Measurements from ENCODE around the gene CHRNE.
"Not testable (repeated sequence)": the region's sequence is repeated elsewhere in the genome, so short reads cannot be mapped to it uniquely, and the experiment has no call there.

CHRNE gene

DNA sequence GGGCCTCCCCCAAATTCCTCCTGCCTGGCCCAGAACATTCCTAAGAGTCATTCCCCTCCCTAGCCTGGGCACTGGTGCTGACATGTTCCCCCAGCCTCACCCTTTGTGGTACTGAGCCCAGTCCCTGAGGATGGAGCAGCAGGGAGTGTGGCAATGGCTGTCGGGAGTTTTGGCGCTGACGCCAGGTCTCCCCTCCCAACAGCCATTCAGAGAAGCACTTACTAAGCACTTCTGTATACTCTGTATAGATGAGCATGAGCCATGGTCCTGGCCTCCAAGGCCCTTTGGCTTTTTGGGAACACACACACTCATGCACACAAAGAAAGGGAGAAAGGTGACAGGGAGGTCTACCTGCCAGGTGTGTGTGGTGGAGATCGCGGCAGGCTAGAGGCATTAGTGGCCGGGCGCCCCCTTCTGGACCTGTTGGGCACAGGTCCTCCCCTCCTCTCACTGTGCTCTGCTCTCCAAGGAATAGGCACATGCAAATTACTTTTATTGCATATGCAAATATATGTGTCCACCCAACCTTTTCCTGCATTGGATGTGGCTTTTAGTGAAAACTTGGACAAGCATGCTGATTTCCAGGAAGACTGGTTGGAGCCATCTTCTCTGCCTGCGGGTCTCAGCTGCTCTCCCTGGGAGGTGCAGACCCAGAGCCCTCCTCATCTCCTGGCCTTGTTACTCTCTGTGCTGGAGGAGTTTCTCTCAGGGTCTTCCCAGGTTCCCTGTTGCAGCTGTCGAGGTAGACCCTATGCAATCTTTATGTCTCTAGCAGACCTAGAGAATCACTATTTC, 20.9 kb downstream of the CHRNE start:
- DNase-seq: peak; percentile 68

DNA sequence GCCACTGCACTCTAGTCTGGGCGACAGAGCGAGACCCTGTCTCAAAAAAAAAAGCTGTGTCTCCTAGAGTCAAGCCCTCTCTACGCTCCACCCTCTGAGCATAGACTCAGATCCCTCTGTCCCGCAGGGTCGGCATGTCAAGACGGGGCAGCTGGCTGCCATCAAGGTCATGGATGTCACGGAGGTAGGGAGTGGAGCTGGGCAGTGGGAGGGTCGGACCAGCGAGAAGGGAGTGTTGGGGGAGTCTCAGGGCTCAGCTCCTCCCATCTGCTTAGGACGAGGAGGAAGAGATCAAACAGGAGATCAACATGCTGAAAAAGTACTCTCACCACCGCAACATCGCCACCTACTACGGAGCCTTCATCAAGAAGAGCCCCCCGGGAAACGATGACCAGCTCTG, 22.0 kb downstream of the CHRNE start:
- no peak for DNase-seq

DNA sequence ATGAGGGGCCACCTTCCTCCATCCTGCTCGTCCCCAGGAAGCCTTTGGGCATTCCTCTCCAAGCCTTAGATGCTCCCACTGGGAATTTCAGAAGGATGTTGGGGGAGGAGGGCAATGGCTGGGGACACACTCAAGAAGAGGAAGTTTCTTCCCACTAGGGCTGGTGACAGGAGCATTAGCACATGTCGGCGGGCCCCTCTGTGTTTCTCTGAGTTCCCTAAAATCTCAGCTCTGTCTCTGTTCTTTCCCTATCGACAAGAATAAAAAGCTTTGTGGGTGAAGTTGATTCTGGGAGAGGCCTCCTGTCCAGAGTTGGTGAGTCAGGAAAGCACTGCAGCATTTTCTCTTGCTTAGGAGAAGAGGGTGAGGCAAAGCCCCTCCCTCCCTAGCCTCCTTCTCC, 23.3 kb downstream of the CHRNE start:
- no peak for DNase-seq

DNA sequence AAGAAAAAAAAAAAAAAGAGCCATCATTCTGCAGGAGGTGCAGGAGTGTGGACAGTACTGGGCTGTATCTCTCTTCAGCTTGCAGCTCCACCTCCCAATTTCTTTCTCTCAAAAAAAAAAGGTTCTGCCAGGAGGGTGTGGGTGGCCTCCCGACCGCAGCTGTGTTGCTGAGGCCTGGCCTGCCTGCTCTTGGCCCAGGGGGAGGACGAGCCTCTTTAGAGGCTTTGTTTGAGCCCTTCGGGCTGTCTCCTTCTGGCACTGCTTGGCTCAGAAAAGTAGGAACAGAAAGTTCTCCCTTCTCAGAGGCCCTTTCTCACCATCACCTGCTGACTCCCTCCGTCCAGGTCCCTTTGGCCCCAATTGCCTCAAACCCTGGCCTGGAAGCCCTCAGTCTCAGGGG, 25.8 kb downstream of the CHRNE start:
- DNase-seq: no peak

DNA sequence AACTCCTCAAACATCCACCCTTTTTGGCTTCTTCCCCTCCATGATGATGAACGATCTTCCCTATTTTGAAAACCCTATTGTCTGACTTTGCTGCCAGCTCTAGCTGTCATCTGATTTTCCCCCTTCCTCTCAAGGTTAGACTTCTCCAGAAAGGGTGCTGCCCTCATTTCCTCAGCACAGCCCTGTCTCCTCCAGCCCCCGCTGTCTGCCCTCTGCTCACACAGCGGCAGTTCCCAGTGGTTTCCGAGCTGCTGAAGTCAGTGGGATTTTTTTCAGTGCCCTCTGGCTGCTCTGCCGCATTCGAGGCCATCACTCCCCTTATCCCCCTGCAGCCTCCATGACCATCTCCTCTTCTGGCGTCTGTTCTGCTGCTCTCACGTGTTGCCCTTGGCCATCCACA, 30.1 kb downstream of the CHRNE start:
- no peak for DNase-seq

DNA sequence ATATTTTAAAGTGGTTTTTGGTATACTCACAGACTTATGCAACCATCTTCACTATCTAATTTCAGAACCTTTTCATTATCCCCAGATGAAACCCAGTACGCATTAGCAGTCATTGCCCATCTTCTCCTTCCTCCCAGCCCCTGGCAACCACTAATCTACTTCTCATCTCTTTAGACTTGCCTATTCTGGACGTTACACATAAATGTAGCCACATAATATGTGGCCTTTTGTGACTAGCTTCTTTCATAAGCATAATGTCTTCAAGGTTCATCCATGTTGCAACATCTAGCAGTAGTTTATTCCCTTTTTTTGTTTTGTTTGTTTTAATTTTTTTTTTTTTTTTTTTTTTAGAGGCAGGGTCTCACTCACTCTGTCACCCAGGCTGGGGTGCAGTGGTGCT, 32.0 kb downstream of the CHRNE start:
- DNase-seq: no peak

DNA sequence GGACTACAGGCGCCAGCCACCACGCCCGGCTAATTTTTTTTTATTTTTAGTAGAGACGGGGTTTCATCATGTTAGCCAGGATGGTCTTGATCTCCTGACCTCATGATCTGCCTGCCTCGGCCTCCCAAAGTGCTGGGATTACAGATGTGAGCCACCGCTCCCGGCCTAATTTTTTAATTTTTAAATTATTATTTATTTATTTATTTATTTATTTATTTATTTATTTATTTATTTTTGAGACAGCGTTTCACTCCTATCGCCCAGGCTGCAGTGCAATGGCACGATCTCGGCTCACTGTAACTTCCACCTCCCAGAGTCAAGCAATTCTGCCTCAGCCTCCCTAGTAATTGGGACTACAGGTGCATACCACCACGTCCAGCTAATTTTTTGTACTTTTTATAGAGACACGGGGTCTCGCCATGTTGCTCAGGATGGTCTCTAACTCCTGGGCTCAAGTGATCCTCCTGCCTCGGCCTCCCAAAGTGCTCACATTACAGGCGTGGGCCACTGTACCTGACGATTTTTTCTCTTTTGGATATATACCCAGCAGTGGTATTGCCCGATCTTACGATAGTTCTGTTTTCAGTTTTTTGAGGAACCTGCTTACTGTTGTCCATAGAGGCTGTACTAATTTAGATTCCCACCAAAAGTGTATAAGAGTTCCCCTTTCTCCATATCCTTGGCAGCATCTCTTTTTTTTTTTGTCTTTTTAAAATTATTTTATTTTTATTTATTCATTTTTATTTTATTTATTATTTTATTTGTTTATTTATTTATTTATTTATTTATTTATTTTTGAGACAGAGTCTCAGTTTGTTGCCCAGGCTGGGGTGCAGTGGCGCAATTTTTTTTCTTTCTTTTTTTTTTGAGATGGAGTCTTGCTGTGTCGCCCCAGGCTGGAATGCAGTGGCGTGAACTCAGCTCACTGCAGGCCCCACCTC, 33.6 kb downstream of the CHRNE start:
- not testable (repeated sequence) for DNase-seq

DNA sequence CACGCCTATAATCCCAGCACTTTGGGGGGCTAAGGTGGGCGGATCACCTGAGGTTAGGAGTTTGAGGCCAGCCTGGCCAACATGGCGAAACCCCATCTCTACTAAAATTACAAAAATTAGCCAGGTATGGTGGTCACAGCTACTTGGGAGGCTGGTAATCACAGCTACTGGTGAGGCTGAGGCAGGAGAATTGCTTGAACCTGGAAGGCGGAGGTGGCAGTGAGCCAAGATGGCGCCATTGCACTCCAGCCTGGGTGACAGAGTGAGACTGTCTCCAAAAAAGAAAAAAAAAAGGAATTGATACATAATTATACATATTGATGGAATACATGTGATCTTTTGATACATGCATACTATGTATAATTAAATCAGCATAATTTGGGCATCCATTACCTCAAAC, 35.4 kb downstream of the CHRNE start:
- DNase-seq: not testable (repeated sequence)

DNA sequence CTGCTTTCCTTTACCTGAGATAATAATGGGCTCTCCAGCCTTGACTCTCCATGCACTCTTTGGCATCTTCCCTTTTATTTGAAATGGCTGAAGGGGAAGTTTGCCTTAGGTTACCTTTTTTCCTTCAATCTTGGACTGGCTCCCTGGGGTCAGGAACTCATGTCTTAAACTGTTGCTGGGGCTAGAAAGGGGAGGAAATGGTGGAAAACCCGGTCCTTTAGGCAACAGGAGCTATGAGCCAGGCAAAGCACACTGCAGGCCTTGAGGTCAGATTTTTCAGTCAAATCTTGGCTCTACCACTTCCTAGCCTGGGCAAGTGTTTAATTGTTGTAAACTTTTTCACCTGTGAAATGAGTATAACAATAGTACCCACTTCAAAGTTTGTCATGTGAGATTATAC, 39.6 kb downstream of the CHRNE start:
- DNase-seq: no peak

DNA sequence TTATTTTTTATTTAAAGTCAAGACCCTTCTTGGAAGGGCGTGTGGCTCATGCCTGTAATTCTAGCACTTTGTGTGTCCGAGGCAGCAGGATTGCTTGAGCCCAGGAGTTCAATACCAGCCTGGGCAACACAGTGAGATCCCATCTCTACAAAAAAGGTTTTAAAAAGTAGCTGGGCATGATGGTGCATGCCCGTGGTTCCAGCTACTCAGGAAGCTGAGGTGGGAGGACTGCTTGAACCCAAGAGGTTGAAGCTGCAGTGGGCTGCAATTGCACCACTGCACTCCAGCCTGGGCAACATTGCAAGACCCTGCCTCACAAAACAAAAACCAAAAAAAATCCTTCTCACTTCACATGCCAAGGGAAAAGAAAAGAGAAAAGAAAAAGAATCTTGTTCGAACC, 40.2 kb downstream of the CHRNE start:
- no peak for DNase-seq

DNA sequence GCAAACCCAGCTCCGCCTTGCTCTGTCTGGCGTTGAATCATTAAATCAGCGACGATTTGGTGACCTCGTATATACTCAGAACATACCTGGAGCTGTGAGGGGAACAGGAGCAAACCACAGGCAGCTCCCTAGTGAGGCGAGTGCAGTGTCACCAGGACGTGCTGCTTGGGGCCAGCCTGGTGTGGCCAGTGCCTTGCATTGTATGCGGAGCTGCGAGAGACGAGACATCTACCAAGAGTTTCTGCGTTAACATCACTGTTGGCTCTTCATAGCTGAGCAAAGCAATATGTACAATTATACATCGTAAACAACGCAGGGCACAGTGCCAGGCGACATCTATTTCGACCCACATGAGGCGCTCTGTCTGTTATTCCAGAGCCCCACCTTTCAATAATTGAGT, 41.8 kb downstream of the CHRNE start:
- no peak for DNase-seq

DNA sequence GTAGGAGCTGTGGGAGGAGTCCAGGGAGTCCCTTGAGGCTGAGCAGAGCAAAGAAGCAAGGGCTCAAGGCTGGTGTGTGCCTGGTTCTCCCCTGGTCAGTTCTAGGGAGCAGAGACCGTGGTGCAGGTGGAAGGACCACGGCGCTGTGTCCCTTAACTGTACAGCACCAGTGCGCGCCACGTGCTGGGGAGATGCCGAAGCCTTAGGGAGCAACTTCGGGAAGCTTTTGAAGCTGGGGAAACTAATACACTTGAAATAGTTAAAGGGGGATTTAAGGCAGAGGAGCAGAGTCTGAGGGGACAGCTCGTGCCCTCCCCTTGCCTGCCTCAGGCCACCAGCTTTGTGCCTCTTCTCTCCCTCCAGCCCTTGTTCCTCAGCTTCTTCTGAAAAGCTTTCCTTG, 42.2 kb downstream of the CHRNE start:
- no peak for DNase-seq

DNA sequence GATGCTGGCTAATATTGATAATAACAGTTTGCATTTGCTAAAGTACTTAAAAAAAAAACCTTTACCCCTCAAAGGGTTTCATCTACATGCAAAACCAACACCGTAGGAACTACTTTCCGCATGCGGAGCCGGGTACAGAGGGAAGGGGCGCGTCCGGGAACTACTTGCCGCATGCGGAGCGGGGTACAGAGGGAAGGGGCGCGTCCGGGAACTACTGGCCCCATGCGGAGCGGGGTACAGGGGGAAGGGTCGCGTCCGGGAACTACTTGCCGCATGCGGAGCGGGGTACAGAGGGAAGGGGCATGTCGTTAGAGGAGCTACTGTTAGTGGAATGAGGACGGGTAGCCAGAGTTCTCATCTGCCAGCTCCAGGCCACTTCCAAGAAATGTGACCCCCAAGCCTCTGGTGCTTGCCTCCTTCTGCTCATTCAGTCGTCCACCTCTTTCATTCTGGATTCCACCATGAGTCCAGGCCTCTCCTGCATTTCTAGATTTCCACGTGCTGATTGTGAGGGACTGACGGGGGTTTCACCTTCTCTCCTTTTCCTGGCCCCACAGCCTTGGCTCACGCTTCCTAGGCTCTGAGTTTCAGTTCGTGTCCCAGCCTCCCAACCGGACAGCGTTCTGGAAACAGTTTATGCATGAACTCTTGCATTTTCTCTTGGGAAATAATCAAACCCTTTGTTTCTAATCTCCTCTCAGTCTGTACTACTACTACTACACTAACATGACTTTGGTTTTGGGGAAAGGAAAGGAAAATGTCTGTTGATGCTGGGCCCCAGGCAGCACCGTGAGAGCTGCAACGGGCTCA, 42.9 kb downstream of the CHRNE start:
- DNase-seq: no peak

DNA sequence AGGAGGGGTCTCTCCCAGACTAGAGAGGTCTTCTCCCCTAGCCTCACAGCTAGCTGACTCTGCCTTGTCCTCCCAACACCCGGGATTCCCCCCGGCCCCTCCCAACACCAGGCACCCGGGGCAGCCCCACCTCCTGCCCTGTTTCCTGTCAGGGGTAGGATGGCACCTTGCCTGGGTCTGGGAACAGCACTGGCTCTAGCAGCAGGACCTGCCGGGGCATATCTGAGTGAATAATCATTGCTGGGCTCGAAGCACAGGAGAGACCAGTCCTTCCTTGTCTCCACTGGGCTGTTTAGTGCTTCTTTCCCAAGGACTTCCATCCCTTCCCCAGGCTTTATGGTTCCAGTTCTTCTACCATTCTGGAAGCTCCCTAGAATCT, 44.0 kb downstream of the CHRNE start:
- DNase-seq: no peak

DNA sequence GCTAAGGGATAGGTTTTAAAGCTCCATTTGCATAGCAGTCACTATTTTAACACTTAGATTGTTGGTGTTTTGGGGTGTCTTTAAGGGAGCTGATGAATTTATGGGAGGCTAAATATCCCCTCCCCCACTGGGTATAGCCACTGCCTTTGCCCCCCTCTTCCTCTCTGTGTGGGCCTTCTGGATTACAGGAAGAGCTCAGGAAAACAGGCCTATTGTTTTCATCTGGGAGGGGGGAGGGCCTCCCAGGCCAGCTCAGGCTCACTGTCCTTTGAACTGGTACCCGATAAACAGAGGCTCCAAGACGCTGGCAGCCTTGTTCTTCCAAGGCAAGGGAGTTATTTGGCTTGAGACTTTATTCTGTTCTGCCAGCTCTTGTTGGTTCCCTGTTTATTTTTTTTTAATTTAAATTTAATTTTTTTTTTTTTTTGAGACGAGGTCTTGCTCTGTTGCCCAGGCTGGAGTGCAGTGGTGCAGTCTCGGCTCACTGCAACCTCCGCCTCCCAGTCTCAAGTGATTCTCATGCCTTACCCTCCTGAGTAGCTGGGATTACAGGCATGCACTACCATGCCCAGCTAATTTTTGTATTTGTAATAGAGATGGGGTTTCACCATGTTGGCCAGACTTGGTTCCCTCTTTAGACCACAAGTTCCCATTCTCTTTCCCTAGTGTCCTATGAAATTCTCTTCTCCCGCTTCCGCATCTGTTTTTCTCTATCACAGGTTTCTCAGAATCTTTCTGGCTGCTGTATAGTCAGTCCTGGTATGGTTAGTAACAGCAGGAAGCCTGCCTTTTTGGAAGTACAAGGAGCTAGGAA, 44.6 kb downstream of the CHRNE start:
- no peak for DNase-seq

DNA sequence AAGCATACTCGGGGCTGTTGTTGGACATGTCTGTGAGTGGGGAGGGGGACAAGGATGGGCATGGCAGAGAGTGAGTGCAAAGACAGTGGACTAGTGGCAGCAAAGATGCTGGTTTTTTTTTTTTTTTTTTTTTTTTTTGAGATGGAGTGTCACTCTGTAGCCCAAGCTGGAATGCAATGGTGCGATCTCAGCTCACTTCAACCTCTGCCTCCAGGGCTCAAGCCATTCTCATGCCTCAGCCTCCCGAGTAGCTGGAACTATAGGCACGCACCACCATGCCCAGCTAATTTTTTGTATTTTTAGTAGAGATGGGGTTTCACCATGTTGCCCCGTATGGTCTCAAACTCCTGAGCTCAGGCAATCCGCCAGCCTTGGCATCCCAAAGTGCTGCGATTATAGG, 45.6 kb downstream of the CHRNE start:
- not testable (repeated sequence) for DNase-seq

DNA sequence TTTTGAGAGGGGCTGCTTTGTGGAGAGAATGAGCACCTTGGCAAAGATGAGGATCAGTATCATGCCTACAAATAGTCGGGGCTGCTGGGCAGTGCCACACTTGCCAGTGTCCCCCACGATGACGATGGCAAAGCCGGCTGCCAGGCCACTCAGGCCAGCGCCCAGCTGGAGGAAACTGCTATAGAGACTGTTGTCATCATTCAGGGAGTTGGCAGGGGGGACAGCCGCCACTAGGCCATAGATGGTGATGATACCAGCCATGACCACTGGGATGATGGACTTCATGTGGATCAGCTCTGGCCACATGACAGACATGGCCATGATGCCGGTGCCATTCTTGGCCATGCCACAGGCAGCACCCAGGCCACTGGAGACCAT, 46.0 kb downstream of the CHRNE start:
- no peak for DNase-seq

DNA sequence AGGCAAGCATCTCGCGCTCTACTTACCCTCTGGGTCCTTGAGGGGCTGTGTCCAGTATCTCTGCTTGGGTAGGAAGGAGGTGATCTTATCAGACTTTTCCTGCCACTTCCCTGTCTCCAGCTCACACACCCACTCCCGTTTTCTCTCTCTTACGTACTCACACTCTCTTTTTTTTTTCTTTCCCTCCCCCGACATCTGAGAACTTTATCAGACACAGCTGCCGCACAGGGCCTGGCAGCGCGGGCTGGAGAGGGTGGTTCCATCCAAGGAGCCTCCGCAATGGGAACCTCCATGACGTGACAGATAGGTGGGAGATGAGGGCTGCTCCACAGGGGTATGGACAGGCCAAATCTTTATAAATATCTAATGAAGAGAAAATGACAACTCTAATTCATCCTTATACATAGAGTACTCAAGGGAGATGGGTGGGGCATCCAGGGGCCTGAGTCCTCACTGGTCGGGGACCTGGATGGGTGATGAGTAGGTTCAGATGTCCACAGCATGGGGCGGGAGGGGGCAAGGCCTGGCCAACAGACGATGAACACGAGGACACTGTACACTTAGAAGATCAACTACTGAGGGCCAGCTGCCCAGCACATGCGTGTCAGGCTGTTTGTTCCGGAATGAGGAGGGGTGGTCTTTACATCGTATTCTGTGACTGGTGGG, 46.5 kb downstream of the CHRNE start:
- DNase-seq: no peak

DNA sequence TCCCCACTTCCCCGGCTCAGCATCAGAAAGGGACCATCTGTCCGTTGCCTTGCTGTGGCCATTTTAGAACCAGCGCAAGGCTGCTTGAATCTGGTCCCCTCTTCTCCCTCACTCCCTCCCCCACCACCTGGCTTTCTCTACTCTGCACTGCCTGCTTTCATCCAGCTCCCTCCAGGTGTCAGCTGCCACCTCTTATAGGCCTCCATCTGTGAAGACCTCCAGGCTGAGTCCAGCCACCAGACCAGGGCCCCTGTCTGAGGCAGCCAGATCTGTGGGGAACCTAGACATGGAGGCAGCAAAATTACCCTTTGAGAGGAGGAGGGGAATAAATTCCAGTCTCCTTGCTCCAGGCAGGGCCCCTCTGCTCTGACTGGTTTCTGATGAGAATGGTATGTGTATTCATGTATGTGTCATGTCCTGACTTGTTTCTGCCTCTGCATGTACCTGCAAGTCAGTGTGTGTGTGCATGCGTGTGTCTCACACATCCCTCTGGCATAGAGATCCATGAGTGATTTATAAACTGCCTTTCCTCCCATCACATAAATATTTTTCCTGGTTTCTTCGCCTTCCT, 48.7 kb downstream of the CHRNE start:
- DNase-seq: no peak

DNA sequence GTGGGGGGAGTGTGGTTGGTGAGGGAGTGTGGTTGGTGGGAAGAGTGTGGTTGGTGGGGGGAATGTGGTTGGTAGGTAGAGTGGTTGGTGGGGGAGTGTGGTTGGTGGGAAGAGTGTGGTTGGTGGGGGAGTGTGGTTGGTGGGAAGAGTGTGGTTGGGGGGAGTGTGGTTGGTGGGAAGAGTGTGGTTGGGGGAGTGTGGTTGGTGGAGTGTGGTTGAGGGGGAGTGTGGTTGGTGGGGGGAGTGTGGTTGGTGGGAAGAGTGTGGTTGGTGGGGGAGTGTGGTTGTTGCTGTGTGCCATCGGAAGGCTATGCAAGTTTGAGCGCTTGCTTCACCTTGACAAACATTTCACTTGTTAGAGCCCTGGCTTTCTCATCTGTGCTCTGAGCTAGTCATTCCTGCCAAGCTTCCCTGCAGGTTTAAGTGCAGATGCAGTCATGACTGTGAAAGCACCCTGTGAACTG, 49.7 kb downstream of the CHRNE start:
- no peak for DNase-seq

DNA sequence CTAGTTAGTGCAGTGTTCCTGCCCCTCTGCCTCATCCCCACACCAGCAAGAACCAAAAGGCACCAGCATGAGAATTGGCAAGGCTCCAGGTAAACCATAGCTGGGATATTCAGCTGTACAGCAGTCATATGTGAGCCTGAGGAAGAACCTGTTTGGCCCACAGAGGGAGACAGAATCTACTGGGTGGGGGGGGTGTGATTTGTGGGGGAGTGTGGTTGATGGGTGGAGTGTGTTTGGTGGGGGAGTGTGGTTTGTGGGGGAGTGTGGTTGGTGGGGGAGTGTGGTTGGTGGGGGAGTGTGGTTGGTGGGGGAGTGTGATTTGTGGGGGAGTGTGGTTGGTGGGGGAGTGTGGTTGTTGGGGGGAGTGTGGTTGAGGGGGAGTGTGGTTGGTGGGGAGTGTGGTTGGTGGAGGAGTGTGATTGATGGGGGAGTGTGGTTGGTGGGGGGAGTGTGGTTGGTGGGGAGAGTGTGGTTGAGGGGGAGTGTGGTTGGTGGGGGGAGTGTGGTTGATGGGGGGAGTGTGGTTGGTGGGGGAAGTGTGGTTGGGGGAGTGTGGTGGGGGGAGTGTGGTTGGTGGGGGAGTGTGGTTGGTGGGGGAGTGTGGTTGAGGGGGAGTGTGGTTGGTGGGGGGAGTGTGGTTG, 50.2 kb downstream of the CHRNE start:
- no peak for DNase-seq

All from activated CD4-positive, alpha-beta T cell treated with anti-CD3 and anti-CD28 coated beads, Interleukin-2, amount 50 U/mL, for 4 hours (primary cell).